HL-60 (cell line): ENCODE data around the gene ZRANB2.

ENCODE experiments used
- GABPA ChIP-seq: IDR thresholded peaks from 2 replicates; pipeline ENCODE4 v1.6.1; 2012; ENCODE audit warnings: low read depth
- POLR2AphosphoS5 ChIP-seq: IDR thresholded peaks from 2 replicates; pipeline ENCODE4 v1.6.1; 2012; ENCODE audit warnings: low read depth
- REST ChIP-seq: IDR thresholded peaks from 2 replicates; pipeline ENCODE4 v1.6.1; 2012; ENCODE audit warnings: low read depth; ENCODE audit not compliant: insufficient replicate concordance
- SPI1 ChIP-seq: IDR thresholded peaks from 2 replicates; pipeline ENCODE4 v1.6.1; 2012; ENCODE audit warnings: low read depth, mild to moderate bottlenecking, borderline replicate concordance
- TF ChIP-seq, protein P1 (sequence below): IDR thresholded peaks from one replicate; pipeline ENCODE4 v1.5.1; 2011; ENCODE audit warnings: low read length, control low read depth, inconsistent platforms; ENCODE audit not compliant: insufficient read depth

GRCh38 chr1:71097428-71097827, 16.6 kb upstream of the ZRANB2 start:
- TF ChIP-seq, protein P1, sequence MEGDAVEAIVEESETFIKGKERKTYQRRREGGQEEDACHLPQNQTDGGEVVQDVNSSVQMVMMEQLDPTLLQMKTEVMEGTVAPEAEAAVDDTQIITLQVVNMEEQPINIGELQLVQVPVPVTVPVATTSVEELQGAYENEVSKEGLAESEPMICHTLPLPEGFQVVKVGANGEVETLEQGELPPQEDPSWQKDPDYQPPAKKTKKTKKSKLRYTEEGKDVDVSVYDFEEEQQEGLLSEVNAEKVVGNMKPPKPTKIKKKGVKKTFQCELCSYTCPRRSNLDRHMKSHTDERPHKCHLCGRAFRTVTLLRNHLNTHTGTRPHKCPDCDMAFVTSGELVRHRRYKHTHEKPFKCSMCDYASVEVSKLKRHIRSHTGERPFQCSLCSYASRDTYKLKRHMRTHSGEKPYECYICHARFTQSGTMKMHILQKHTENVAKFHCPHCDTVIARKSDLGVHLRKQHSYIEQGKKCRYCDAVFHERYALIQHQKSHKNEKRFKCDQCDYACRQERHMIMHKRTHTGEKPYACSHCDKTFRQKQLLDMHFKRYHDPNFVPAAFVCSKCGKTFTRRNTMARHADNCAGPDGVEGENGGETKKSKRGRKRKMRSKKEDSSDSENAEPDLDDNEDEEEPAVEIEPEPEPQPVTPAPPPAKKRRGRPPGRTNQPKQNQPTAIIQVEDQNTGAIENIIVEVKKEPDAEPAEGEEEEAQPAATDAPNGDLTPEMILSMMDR: no peak
- TF ChIP-seq POLR2AphosphoS5 (no peak), SPI1 (no peak), GABPA (no peak), REST (no peak)
